ENCODE measurements around the gene SLC39A6. TPM values are rescaled to one million over a fixed set of nuclear protein-coding genes. Genes with fewer than 3 reads are reported as not detected.
"Not testable (repeated sequence)": the region's sequence is repeated elsewhere in the genome, so short reads cannot be mapped to it uniquely, and the experiment has no call there.

Gene SLC39A6
- total RNA-seq, 1 donor from 2014 or later = 165 TPM

DNA sequence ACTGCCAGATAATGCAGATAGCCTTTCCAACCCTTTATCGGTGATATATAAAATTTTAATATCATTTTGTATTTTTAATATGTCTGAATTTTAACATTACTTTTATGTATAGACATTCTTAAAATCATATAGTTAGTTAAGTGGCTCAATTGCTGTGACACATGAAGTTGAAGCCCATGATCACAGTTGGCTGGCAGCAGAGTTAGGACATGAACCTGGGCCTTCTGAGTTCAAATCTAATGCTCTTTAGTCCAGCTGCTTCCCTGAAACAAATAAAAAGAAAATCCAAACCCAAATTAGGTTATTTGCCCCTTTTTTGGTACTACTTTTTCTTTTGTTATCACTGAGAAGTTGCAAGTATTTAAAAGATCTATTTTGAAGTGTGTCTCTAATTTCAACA is 6.1 kb upstream of the SLC39A6 start:
- no peak for DNase-seq (ENCODE audit: low read depth)

DNA sequence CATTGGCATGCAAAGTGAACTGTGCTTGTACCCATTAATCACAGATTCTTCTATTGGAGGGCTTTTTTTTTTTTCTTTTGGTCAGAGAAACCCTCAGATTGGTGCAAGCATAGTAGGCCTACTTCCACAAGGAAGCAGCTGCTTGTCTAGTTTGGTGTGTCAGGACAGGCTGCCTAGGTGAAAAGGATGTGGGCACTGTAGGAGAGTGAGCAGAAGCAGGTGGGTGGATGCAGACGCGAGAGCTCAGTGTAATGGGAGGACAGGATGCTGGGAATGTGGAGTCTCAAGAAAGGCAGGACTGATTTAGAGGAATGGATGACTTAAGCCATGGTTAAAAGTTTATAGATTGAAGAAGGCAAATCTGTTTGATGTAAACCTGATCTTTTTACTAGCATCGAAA is 3.6 kb upstream of the SLC39A6 start:
- DNase-seq (ENCODE audit: low read depth) = no peak

DNA sequence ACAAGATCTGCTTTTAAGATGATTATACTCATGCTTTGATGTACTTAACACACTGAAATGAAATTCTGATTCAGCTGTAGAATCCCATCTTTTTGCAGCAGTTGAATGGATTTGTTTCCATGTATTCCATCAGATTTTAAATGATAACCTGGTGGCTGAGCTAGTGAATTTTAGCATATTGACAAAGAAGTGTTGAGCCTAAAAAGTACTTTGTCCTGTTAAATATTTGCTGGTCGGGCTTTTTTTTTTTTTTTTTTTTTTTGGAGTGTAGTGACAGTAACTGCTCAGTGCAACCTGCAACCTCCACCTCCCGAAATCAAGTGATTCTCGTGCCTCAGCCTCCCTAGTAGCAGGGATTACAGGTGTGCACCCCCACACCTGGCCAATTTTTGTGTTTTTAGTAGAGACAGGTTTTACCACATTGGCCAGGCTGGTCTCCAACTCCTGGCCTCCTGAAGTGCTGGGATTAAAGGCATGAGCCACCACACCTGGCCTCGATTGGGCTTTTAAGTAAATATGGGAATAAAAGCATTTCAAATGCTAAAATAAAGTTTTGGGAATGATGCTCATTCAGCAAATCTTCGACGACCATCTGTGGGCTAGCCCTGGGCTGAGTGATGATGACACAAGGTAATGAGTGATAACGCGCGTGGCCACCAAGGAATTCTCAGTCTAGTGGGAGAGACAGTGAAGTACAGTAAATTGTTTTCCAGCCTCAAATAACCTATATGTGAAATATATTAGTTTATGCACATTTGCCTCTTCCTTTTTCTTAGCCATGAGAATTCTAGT is 2.7 kb upstream of the SLC39A6 start:
- no peak for DNase-seq (ENCODE audit: low read depth)

DNA sequence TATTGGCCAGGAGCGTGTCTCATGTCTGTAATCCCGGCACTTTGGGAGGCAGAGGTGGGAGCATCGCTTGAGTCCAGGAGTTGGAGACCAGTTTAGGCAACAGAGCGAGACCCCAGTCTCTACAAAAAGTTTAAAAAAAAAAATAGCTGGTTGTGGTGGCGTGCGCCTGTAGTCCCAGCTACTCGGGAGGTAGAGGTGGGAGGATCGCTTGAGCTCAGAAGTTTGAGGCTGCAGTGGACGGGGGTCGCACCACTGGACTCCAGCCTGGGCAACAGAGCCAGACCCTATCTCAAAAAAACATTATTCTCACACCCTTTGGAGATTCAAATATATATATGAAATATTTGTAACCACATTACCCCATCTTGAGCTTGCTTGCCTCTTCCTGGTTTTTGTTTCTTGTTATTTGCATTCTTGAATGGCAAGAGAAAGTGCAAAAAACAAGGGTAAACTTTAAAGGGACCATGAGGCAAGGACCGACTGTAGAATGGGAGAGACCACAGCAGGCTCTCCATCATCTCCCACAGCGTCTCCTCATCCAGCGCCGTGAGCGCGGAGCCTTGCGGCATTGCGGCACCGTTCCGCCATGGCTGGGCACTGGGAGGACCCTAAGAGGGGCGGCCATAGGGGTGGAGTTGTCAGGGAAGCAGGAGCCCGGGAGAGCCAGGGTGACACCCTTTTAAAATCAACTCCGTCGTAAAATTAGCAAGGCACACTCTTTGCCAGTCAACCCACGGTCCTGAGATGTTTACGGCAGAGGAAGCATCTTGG is 1.9 kb upstream of the SLC39A6 start:
- DNase-seq (ENCODE audit: low read depth) = no peak

DNA sequence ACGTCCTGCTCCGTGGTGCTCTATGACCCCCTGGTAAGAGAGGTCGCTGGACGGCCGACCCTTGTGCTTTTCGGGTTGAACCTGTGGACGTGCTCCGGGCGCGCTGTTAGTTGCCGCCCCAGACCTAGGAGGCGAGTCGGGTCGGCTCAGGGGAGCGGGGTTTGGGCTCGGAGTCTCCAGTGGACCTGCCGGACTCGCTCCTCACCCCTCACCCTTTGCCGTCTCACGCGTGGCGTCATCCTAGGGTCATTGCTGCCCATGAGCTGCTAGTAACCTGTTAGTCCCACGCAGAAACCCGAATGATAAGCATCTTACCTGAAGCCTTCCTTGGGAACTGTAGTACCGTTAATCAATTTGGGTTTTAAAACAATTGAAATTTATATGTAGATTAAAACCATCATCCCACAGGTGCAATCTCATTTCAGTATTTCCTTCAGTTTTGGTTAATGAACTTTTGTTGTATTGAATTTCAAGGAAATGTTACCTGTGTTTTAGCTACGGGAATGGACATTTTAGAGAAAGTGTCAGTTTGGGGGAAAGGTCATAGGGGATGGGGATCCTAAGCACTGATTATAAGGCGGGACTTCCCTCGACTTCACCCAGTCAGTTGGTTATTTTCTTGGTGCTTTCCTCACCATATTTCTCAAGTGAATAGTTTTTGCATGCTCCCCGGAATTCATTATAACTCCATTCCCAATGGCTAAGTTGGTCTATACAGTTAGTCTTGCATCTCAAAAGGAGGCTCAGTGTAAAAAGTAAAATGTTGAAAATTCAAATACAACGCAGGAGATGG is 1.1 kb upstream of the SLC39A6 start:
- DNase-seq (ENCODE audit: low read depth) = no peak

DNA sequence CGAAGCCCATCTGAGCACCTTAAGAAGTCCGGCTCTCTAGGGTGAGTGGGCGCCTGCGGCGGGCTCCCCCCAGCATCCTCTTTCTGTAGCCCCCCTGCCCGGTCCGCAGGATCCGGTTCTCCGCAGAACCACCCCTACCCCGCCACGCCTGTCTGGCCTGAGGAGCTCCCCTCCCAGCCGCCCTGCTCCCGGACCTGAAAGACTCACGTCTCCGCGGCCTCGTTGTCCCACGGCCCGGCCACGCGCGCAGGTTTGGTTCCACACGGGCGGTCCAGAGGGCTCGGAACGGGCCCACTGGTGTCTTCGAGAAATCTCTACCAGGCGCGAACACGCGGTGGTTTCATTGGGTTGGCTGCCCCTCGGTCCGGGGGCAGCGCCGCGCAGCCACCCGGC is 237 bp downstream of the SLC39A6 start:
- no peak for DNase-seq (ENCODE audit: low read depth)

DNA sequence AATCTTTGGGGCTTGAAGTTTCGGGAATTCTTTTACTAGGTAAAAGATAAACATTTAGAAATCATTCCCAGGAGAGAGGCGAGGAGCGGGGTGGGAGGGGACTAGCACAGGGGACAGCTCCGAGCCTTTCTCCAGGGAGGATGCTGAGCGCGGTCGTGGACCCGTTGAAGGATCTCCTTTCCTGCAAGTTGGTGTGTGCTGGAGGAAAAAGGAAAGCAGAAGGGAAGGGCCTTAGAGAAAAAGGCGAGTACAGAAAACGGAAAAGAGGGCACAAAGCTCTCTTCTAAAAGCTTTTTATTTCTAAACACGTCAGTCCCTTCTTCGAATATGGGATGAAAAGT is 640 bp downstream of the SLC39A6 start:
- peak; percentile 16 for DNase-seq (ENCODE audit: low read depth)

DNA sequence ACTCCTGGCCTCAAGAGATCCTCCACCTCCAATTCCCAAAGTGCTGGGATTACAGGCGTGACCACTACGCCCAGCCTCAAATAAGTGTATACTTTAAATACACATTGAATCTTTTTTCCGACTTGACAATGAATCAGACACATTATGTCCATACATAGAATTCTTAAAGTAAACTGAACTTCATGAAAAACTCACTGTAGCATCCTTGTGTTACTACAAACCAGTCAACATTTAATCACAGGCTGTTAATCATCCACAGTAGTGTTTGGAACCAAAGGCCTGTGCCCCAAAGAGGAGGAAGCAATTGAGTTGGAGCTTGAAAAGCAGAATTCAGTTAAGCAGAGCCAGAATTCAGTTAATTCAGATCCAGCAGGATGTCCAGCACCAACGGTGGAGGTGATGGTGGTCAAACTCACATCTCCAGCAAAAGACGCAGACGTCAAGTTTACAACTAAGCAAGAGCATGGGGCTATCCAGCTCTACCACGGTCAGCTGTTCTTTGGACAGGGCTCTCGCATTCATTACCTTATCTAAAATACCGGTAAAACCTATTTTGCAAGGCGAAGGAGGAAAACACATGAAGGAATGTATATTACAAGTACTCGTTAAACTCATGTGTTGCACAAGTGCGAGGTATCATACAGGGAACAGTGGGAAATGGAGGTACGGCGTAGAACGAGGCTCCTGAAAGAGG is 1.2 kb downstream of the SLC39A6 start:
- DNase-seq (ENCODE audit: low read depth) = peak; percentile 32

DNA sequence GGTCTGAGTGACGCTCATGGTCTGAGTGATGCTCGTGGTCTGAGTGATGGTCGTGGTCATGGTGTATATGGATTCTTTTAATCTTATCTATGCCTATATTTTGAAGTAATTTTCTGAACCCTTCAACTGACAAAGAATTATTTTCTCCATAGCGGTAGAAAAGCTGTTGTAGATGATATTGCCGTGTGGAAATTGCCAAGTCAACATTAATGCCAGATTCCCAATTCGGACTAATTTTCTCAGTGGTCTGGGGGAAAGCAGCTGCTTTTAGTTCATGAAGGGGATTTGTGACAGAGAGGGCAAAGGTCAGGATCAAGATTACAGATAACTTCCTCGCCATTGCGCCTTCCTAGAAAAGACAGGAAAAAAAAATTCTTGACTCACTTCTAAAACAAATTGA is 2.5 kb downstream of the SLC39A6 start:
- DNase-seq (ENCODE audit: low read depth) = no peak

DNA sequence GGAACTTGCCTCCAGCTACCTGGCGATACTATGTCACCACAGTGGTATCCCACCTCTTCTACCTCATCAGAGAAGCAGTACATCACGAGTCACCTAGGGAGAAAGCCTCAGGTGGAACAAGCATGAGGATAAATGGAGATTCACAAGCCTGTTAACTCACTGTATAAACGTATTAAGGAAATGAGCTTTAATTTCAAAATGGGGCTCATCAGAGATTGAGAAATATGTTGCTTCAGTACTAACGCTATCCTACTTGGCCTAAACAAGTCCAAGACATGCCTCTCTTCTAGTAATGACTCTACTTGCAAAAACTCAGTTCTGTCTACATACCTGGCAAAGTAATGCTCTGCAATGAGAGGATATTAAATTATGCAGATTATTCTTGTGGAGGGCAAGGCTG is 4.3 kb downstream of the SLC39A6 start:
- DNase-seq (ENCODE audit: low read depth) = no peak

DNA sequence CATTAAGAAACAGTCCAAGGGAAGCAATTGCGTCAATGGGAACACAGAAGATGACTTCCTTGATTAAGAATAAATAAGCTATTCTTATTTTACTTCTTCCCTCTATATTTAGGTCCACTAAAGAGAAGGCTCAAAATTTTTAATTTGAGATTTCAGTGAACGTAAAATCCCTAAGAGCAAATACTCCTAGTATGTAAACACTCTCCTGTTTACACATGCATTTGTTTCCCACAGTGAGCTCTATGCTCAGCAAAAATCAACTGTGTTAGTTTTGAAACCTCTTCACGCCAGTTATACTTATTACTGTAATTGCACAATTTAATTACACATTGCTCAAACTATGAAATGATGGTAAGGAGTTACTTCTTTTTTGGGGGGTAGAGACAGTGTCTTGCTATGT is 8.8 kb downstream of the SLC39A6 start:
- no peak for DNase-seq (ENCODE audit: low read depth)

DNA sequence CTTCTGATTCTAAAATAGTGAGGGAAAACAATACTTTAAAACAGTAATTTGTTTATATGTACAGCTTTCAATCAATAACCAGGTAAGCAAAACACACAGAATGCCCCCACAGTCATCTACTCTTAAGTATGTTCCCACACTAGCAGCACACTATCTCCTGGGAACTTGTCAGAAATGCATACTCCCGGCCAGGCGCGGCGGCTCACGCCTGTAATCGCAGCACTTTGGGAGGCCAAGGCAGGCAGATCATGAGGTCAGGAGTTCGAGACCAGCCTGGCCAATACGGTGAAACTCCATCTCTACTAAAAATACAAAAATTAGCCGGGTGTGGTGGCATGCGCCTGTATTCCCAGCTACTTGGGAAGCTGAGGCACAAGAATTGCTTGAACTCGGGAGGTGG is 12.4 kb downstream of the SLC39A6 start:
- not testable (repeated sequence) for DNase-seq (ENCODE audit: low read depth)

DNA sequence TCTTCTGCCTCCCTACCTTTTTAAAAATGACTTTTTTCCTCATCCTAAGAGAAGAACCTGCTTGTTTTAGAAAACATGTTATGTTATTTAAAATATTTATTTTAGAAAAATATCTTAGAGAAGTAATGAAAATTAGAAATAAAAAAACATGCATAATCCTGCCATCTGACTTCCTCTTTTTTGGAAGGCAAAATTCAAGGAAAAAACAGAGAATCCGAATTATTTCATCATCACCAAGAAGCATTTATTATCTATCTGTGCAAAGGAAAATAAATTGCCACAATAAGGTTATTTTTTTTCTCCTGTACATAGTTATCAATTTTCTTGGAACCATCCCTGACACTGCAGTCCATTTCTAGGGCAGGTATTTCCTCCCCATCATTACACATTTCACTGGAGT is 14.4 kb downstream of the SLC39A6 start:
- no peak for DNase-seq (ENCODE audit: low read depth)

DNA sequence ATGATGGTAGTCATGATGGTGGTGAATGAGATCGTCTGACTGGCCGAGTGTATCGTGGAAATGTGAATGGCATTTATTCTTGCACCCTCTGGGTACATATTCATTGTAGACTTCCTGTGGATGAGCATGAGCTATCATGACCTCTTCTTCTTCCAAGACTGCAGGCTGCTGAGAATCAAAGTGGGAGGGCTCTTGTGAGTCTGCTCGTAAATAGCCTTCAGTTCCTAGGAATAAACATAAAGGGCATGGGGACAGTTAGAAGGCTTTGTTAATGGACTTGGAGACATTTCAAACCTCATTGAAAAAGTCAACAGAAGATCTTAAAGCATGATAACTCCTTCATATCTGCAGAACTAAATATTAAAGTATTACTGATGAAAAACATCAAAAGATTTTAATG is 14.9 kb downstream of the SLC39A6 start:
- DNase-seq (ENCODE audit: low read depth) = no peak

DNA sequence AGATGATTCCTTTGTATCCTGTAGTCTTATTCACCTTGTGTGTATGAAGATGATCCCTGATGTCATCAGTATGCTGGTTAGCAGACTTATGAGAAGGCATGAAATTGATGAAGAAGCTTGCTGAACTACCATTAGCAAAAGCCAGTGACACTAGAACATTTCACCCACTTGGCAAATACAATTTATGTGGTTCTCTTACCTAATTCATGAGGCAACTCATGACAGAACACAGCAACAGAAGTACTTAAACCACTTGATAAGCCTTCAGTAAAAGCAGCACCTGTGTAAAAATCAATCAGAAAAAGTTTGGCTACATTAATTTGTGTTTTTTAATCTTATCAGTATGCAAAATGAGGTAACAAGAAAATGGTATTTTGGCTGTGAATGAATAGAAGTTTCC is 16.8 kb downstream of the SLC39A6 start:
- no peak for DNase-seq (ENCODE audit: low read depth)

DNA sequence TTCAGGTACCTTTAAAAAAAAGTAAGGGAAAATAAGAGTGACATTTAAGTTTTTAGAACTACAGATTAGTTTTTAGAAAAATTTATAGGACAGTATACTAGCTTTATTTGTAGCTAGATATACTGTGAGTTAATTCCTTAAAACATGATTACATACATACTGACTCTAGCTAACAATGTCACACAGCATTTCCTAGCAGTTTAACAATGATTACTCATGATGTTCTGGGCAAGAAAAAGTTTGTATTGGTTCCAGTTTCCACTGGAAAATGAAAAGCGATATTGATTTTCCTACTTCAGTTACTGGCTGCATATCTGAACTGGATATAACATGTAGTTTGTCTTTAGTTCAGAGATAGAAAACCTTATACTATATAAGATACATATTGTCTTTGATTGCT is 19.4 kb downstream of the SLC39A6 start:
- no peak for DNase-seq (ENCODE audit: low read depth)

DNA sequence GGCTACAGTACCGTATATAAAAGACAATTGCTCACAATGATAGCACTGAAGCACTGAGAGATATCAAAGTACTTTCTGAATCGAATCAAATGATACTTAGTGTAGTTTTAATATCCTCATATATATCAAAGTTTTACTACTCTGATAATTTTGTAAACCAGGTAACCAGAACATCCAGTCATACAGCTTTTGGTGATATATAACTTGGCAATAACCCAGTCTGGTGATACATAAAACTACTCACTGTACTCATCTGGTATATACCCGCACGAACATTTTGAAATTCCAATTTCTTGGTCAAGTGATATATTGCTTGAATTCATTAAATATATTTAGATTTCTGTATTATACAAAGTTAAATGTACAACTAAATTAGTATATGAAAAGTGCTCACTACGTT is 20.5 kb downstream of the SLC39A6 start:
- no peak for DNase-seq (ENCODE audit: low read depth)

DNA sequence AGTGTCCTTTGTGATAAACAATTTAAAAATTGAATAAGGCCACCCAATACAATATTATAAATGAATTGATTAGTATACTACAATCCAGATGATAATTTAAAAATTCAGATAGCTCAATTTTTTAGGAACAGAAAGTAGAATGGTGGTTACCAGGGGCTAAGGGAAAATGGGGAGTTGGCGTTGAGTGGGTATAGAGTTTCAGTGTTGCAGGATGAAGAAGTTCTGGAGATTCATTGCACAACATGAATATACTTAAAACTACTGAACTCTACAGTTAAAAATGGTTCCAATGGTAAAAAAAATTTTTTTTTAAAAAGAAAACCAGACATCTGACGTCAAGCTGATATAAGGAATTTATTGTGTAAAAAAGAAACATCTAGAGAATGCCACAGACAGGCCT is 20.9 kb downstream of the SLC39A6 start:
- DNase-seq (ENCODE audit: low read depth) = no peak

DNA sequence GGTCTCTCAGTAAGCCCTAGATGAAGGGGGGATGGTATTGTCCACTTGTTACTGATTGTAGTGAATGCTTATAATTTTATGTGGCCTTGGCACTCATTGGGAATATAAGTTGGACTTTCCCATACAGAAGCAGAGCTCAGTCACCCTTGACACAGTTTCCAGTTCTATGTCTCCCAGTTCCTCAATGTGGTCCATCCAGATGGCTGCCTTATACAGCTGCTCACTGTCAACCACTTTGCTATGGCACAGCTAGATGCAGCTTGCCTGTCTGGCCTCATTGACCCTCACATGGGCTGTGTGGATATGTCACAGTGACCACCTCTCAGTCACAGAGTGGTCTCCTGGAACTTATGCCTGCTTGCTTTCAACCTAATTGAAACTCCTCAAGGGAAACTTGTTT is 21.7 kb downstream of the SLC39A6 start:
- no peak for DNase-seq (ENCODE audit: low read depth)

DNA sequence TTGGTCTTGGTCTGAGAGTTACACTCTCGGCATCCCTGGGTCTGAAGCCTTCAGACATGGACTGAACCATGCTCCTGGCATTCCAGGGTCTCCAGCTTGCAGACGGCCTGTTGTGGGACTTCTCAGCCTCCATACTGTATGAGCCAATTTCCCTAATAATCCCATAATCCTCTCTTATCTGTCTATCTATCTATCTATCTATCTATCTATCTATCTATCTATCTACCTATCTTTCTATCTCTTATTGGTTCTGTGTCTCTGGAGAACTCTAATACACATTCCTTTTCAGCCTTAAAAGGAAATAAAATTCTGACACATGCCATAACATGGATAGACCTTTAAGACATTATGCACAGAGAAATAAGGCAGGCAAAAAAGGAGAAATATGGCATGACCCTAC is 24.4 kb downstream of the SLC39A6 start:
- no peak for DNase-seq (ENCODE audit: low read depth)

DNA sequence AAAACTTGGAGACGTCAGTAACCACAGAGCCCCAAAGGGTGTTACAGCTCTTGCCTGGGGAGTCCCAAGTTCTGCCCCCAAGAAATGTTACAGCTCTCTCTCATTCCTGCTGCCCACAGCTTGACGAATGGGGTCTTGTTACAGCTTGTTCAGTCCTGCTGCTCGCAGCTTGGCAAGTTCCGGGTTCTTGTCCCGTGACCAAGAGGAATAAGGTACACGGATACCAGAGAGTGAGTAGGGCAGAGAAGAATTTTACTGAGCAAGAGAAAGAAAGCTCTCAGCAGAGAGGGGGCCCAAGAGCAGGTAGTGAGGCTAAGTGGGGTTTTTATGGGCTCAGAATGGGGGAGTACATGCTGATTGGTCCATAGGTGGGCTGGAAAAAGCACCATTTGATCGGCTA is 27.2 kb downstream of the SLC39A6 start:
- DNase-seq (ENCODE audit: low read depth) = no peak

DNA sequence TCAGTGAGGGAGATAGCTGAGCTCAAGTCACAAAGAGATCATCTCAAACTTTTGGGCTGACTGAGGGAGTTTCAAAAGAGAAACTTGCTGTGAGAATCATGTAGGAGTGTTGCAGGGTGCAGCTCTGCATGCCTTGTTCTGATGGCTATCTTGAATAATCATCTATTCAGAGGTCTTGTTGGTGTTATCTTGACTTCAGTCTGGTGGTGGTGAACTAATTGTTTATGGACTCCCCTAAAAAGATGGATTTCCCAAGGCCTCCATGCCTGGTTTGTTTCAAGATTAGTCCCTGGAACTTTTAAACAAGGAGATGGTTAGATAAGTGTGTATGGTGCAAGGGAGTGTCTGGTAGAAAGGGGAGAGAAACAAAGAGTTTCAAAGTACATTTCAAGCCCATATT is 29.8 kb downstream of the SLC39A6 start:
- no peak for DNase-seq (ENCODE audit: low read depth)

All from renal cortical epithelial cell (primary cell).